Nephron progenitor cell (in vitro differentiated cells): ENCODE results near the gene NDUFA3.

ENCODE experiments used
- DNase-seq: peaks from one replicate; pipeline ENCODE4 v3.0.0; 2021
- H3K27ac Mint-ChIP-seq: 2 replicates; pipeline ENCODE4 v1.8.0; 2021; ENCODE audit warnings: mild to moderate bottlenecking, moderate library complexity, mixed read lengths
- H3K27me3 Mint-ChIP-seq: 2 replicates; pipeline ENCODE4 v1.8.0; 2021; ENCODE audit warnings: mild to moderate bottlenecking, low read depth, mixed read lengths; ENCODE audit not compliant: poor library complexity
- H3K36me3 Mint-ChIP-seq: 2 replicates; pipeline ENCODE4 v1.8.0; 2021; ENCODE audit warnings: low read depth, mixed read lengths
- H3K4me1 Mint-ChIP-seq: 2 replicates; pipeline ENCODE4 v1.8.0; 2021; ENCODE audit warnings: mixed read lengths
- H3K4me3 Mint-ChIP-seq: 2 replicates; pipeline ENCODE4 v1.8.0; 2021; ENCODE audit warnings: mild to moderate bottlenecking, moderate library complexity, mixed read lengths
- H3K9me3 Mint-ChIP-seq: 2 replicates; pipeline ENCODE4 v1.8.0; 2021; ENCODE audit warnings: mild to moderate bottlenecking, moderate library complexity, mixed read lengths
- TF ChIP-seq, protein P1 (sequence below): fragments of 200-600 bp; sonication (generic); IDR thresholded peaks from 2 replicates; pipeline ENCODE4 v1.5.0; 2021; ENCODE audit warnings: antibody characterized with exemption

NDUFA3 gene

DNA sequence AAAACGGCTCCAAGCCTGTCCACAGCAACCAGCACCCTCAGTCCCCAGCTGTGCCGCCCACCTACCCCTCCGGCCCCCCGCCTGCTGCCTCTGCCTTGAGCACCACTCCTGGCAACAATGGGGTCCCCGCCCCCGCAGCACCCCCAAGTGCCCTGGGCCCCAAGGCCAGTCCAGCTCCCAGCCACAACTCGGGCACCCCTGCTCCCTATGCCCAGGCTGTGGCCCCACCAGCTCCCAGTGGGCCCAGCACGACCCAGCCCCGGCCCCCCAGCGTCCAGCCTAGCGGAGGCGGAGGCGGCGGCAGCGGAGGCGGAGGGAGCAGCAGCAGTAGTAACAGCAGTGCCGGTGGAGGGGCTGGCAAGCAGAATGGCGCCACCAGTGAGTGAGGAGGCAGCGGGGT is 45.5 kb downstream of the NDUFA3 start:
- Mint-ChIP-seq H3K36me3 (peaks cover 55% of the 10 kb centered on the region), H3K4me1 (no peaks in the 10 kb centered on the region), H3K4me3 (no peak overlapping the region), H3K9me3 (no peaks in the 10 kb centered on the region), H3K27ac (no peak overlapping the region), H3K27me3 (peaks cover 3% of the 10 kb centered on the region)
- TF ChIP-seq, protein P1, sequence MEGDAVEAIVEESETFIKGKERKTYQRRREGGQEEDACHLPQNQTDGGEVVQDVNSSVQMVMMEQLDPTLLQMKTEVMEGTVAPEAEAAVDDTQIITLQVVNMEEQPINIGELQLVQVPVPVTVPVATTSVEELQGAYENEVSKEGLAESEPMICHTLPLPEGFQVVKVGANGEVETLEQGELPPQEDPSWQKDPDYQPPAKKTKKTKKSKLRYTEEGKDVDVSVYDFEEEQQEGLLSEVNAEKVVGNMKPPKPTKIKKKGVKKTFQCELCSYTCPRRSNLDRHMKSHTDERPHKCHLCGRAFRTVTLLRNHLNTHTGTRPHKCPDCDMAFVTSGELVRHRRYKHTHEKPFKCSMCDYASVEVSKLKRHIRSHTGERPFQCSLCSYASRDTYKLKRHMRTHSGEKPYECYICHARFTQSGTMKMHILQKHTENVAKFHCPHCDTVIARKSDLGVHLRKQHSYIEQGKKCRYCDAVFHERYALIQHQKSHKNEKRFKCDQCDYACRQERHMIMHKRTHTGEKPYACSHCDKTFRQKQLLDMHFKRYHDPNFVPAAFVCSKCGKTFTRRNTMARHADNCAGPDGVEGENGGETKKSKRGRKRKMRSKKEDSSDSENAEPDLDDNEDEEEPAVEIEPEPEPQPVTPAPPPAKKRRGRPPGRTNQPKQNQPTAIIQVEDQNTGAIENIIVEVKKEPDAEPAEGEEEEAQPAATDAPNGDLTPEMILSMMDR: no peak
- DNase-seq: no peak

DNA sequence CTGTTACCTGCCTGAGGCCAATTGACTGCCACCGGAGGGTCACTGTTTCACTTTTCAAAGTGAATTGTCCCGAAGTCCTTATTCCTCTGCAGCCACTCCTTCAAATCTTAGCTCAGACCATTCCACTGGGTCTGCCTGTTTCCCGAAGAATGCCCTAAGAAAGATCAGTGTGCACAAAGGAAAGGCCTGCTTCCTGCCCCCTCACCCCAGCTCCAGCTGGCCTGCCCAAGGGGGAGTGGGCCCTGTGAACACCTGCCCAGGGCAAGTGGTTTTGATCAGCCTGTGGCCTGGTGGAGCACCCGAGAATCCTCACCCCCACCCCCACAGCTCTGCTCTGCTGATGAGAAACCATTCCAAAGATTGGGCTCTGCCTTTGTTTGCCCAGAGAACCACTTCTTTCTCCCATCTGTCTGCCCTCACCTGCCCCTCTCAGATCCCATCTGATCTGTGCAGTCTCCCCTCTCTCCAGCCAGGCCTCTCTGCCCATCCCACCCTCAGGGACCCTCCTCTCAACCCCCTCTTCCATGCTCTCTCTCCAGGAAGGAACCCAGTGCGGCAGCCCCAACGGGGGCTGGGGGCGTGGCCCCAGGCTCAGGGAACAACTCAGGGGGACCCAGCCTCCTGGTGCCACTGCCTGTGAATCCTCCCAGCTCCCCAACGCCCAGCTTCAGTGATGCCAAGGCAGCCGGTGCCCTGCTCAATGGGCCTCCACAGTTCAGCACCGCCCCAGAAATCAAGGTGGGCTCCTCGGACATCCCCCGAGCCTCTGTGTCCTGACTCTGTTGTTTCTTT is 46.6 kb downstream of the NDUFA3 start:
- Mint-ChIP-seq H3K27me3 (peaks cover 3% of the 10 kb centered on the region), H3K36me3 (peaks cover 53% of the 10 kb centered on the region), H3K9me3 (no peaks in the 10 kb centered on the region), H3K4me1 (no peaks in the 10 kb centered on the region), H3K27ac (peak overlapping the region; percentile 56), H3K4me3 (no peak overlapping the region)
- TF ChIP-seq, protein P1: no peak
- no peak for DNase-seq

DNA sequence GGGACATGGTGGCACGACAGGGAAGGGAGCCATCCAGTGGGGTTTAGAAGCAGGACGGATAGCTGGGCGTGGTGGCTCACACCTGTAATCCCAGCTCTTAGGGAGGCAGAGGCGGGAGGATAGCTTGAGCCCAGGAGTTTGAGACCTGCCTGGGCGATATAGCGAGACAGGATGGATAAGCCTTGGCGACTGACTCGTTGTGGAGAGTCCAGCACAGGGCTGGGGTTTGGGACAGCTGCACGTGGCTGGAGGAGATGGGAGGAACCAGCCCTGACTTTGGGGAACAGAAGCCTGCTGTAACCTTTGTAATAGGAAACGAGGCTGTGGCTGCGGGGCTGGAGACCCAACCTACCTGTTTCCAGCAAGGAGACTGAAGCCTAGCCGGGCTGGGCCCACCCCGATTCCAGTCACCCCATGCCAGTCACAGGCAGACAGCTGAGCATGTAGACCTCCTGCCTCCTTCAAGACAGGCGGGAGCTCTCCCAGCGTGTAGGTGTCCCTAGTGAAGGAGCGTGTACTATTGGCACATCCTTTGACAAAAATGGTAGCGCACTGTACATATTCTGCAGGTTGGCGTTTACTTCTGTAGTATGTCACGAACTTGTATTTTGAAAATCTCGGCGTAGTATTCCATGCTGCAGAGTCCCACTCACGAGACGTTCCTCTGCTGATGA is 48.8 kb downstream of the NDUFA3 start:
- H3K36me3 Mint-ChIP-seq: peaks cover 54% of the 10 kb centered on the region
- no peak overlapping the region for H3K4me3 Mint-ChIP-seq
- no peak for DNase-seq

DNA sequence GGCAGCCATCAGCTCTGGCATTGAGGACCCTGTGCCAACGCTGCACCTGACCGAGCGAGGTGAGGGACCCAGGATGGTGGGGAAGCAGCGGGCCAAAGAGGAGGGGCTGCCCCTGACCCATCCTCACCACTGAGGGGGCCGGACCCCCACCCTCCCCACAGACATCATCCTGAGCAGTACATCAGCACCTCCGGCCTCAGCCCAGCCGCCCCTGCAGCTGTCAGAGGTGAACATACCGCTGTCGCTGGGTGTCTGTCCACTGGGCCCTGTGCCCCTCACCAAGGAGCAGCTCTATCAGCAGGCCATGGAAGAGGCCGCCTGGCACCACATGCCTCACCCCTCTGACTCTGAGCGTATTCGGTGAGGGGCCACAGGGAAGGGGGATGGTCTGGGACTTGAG is 49.6 kb downstream of the NDUFA3 start:
- Mint-ChIP-seq H3K4me3 (no peak overlapping the region), H3K36me3 (peaks cover 53% of the 10 kb centered on the region), H3K27me3 (peaks cover 3% of the 10 kb centered on the region), H3K9me3 (no peaks in the 10 kb centered on the region), H3K27ac (no peak overlapping the region), H3K4me1 (no peaks in the 10 kb centered on the region)
- TF ChIP-seq, protein P1: no peak
- no peak for DNase-seq

More for the DNA sequence above, 48.8 kb downstream of the NDUFA3 start:
- TF ChIP-seq, protein P1: no peak
- peak overlapping the region; percentile 91 for H3K27ac Mint-ChIP-seq
- no peaks in the 10 kb centered on the region for H3K4me1 Mint-ChIP-seq
- peaks cover 3% of the 10 kb centered on the region for H3K27me3 Mint-ChIP-seq
- no peaks in the 10 kb centered on the region for H3K9me3 Mint-ChIP-seq

DNA sequence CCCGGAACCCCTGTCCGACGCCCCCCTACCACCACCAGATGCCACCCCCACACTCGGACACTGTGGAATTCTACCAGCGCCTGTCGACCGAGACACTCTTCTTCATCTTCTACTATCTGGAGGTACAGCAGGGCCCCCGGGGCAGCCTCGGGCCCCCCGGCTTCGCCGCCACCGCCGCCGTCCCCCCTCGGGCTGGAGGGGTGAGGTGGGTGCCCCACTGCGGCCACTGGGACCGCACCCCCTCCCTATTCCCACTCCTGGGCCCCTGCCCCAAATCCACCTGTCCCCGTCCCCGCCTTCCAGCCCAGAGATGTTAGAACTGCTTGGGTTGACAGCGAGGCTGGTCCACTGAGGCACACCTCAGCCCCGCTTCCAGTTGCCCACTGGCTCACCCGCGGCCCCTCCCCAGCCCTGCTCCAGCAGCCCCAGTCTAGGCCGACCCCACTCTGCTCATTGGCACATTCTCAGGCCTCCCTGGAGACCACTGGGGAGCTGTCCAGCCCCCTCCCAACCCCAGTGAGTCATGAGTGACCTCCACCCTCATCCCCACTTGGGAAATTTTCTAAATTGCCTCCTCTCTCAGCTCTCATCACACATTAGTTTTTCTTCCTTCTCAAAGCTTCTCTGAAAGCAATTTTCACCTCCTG is 50.3 kb downstream of the NDUFA3 start:
- H3K27me3 Mint-ChIP-seq: peaks cover 3% of the 10 kb centered on the region
- H3K36me3 Mint-ChIP-seq: peaks cover 54% of the 10 kb centered on the region
- H3K9me3 Mint-ChIP-seq: no peaks in the 10 kb centered on the region
- no peak for DNase-seq
- no peaks in the 10 kb centered on the region for H3K4me1 Mint-ChIP-seq
- H3K4me3 Mint-ChIP-seq: no peak overlapping the region
- H3K27ac Mint-ChIP-seq: peak overlapping the region; percentile 92
- TF ChIP-seq, protein P1: no peak
